H1 (cell line): ENCODE results near the gene SLC38A1. TPM values are rescaled to one million over a fixed set of nuclear protein-coding genes. Genes with fewer than 3 reads are reported as not detected.

Experiments
- CTCF ChIA-PET: fragments of 300-600 bp; sonication (Branson Sonifier 250); formaldehyde crosslinking; loops from one replicate; lab custom pipeline; 2021; ENCODE audit not compliant: partially characterized antibody; lab: Charles Lee
- POLR2A ChIA-PET: fragments of 300-600 bp; sonication (Branson Sonifier 250); formaldehyde crosslinking; loops from one replicate; lab custom pipeline; 2021; ENCODE audit warnings: inconsistent platforms; ENCODE audit not compliant: partially characterized antibody; lab: Charles Lee
- DNase-seq, 2 experiments: peaks; one replicate each; pipeline versions ENCODE4 v3.0.0 to v3.0.0-alpha.2; 2010 to 2022; ENCODE audit warnings: low spot score in 2 of 2, low read depth in 1 of 2, mixed read lengths in 1 of 2
- FAIRE-seq: peaks from 2 replicates; lab custom pipeline; 2011; peaks lifted over from hg19 to GRCh38; lab: Jason Lieb, UNC
- H2AFZ ChIP-seq: 2 replicates; pipeline ENCODE4 v1.8.1; 2012; ENCODE audit warnings: low read length, inconsistent platforms
- H2AK5ac ChIP-seq: 2 replicates; pipeline ENCODE4 v1.6.1; 2013; ENCODE audit warnings: low read depth, low read length
- H2BK120ac ChIP-seq: replicated peaks from 2 replicates; pipeline ENCODE3; 2013; ENCODE audit warnings: low read depth, low read length, inconsistent platforms
- H2BK12ac ChIP-seq: 2 replicates; pipeline ENCODE4 v1.6.1; 2013; ENCODE audit warnings: low read depth, low read length
- H2BK15ac ChIP-seq: 2 replicates; pipeline ENCODE4 v1.6.1; 2013; ENCODE audit warnings: low read length
- H2BK20ac ChIP-seq: 2 replicates; pipeline ENCODE4 v1.6.1; 2013; ENCODE audit warnings: low read length
- H2BK5ac ChIP-seq: 2 replicates; pipeline ENCODE4 v1.6.1; 2013; ENCODE audit warnings: low read depth, low read length
- H3K14ac ChIP-seq: 2 replicates; pipeline ENCODE4 v1.6.1; 2013; ENCODE audit warnings: inconsistent platforms; ENCODE audit not compliant: insufficient read length
- H3K18ac ChIP-seq: 2 replicates; pipeline ENCODE4 v1.6.1; 2013; ENCODE audit warnings: low read length; ENCODE audit errors: extremely low read depth
- H3K23ac ChIP-seq: 2 replicates; pipeline ENCODE4 v1.6.1; 2013; ENCODE audit warnings: inconsistent platforms; ENCODE audit not compliant: insufficient read length
- H3K23me2 ChIP-seq: 2 replicates; pipeline ENCODE4 v1.6.1; 2013; ENCODE audit warnings: low read depth, low read length
- H3K27ac ChIP-seq: 2 replicates; pipeline ENCODE4 v1.6.1; 2011; ENCODE audit warnings: low read depth, low read length, inconsistent platforms
- H3K27me3 ChIP-seq, 4 experiments: replicated peaks in 1 of 4; 1 replicate in 1 of 4; 2 replicates in 3 of 4; pipeline versions ENCODE4 v1.6.1 to v1.8.1; 2011 to 2013; ENCODE audit warnings: low read length in 3 of 4, mild to moderate bottlenecking in 3 of 4, inconsistent platforms in 2 of 4, mixed read lengths in 2 of 4, moderate library complexity in 1 of 4; ENCODE audit not compliant: control insufficient read depth in 3 of 4, insufficient read depth in 3 of 4; ENCODE audit errors: extremely low read depth in 1 of 4
- H3K36me3 ChIP-seq, 4 experiments: 2 replicates each; pipeline versions ENCODE4 v1.6.1 to v1.8.1; 2011 to 2013; ENCODE audit warnings: mild to moderate bottlenecking in 4 of 4, low read length in 3 of 4, moderate library complexity in 2 of 4, control low read depth in 1 of 4, inconsistent platforms in 1 of 4; ENCODE audit not compliant: insufficient read depth in 4 of 4, control insufficient read depth in 2 of 4
- H3K4ac ChIP-seq: replicated peaks from 2 replicates; pipeline ENCODE3; 2013; ENCODE audit warnings: low read length, low read depth, mixed read lengths, inconsistent platforms; ENCODE audit not compliant: insufficient read length
- H3K4me1 ChIP-seq, 4 experiments: replicated peaks in 1 of 4; 1 replicate in 1 of 4; 2 replicates in 3 of 4; pipeline versions ENCODE4 v1.6.1 to v1.8.1; 2011 to 2013; ENCODE audit warnings: low read length in 3 of 4, inconsistent platforms in 2 of 4, mixed read lengths in 1 of 4; ENCODE audit not compliant: insufficient read depth in 4 of 4, control insufficient read depth in 3 of 4
- H3K4me2 ChIP-seq, 2 experiments: 2 replicates each; pipeline versions ENCODE4 v1.6.1 to v1.8.1; 2011 to 2013; ENCODE audit warnings: low read depth in 2 of 2, low read length in 2 of 2, control low read depth in 1 of 2, inconsistent platforms in 1 of 2, mild to moderate bottlenecking in 1 of 2; ENCODE audit not compliant: insufficient read depth in 1 of 2
- H3K4me3 ChIP-seq, 4 experiments: fragments of 200-600, 300-600 bp in 1 of 4; sonication (generic), shearing (Covaris generic), sonication (Bioruptor Twin) in 1 of 4; 2 replicates each; pipeline versions ENCODE4 v1.5.1 to v1.8.1; 2011 to 2016; ENCODE audit warnings: low read length in 4 of 4, low read depth in 3 of 4, control low read depth in 2 of 4, inconsistent platforms in 2 of 4, mild to moderate bottlenecking in 2 of 4, mixed read lengths in 1 of 4, moderate library complexity in 1 of 4; ENCODE audit not compliant: insufficient read depth in 2 of 4; ENCODE audit errors: extremely low read depth in 1 of 4
- H3K56ac ChIP-seq: replicated peaks from 2 replicates; pipeline ENCODE3; 2013; ENCODE audit warnings: low read depth, mild to moderate bottlenecking, mixed read lengths, low read length, inconsistent platforms; ENCODE audit not compliant: insufficient read length
- H3K79me1 ChIP-seq: 2 replicates; pipeline ENCODE4 v1.6.1; 2013; ENCODE audit warnings: low read depth, low read length, control low read depth
- H3K79me2 ChIP-seq, 2 experiments: 2 replicates each; pipeline versions ENCODE4 v1.6.1 to v1.8.1; 2012 to 2013; ENCODE audit warnings: low read length in 2 of 2, mild to moderate bottlenecking in 2 of 2, inconsistent platforms in 1 of 2; ENCODE audit not compliant: insufficient read depth in 2 of 2, control insufficient read depth in 1 of 2
- H3K9ac ChIP-seq, 4 experiments: replicated peaks in 1 of 4; 1 replicate in 1 of 4; 2 replicates in 3 of 4; pipeline versions ENCODE4 v1.6.1 to v1.8.1; 2011 to 2013; ENCODE audit warnings: low read depth in 3 of 4, low read length in 3 of 4, control low read depth in 2 of 4, mild to moderate bottlenecking in 2 of 4, moderate library complexity in 2 of 4, inconsistent platforms in 1 of 4; ENCODE audit errors: extremely low read depth in 1 of 4
- H3K9me3 ChIP-seq, 2 experiments: 2 replicates each; pipeline versions ENCODE4 v1.6.1 to v1.8.1; 2012 to 2013; ENCODE audit warnings: mild to moderate bottlenecking in 2 of 2, moderate library complexity in 2 of 2, control low read depth in 1 of 2, inconsistent platforms in 1 of 2, low read depth in 1 of 2, low read length in 1 of 2, mixed read lengths in 1 of 2; ENCODE audit not compliant: insufficient read depth in 2 of 2
- H4K20me1 ChIP-seq, 2 experiments: replicated peaks in 1 of 2; 2 replicates each; pipeline versions ENCODE3 to v1.8.1; 2011 to 2013; ENCODE audit warnings: inconsistent platforms in 2 of 2, low read length in 2 of 2, mild to moderate bottlenecking in 1 of 2; ENCODE audit not compliant: insufficient read depth in 2 of 2, control insufficient read depth in 1 of 2
- H4K5ac ChIP-seq: 2 replicates; pipeline ENCODE4 v1.6.1; 2013; ENCODE audit warnings: low read length, low read depth, mixed read lengths, inconsistent platforms; ENCODE audit not compliant: insufficient read length
- H4K8ac ChIP-seq: 2 replicates; pipeline ENCODE4 v1.8.0; 2013; ENCODE audit warnings: mild to moderate bottlenecking, moderate library complexity, low read length, inconsistent platforms; ENCODE audit not compliant: insufficient read depth; ENCODE audit errors: extremely low read depth
- H4K91ac ChIP-seq: replicated peaks from 2 replicates; pipeline ENCODE3; 2013; ENCODE audit warnings: low read length, mixed read lengths, inconsistent platforms; ENCODE audit not compliant: insufficient read length
- ASH2L ChIP-seq: fragments of 200-600, 300-600 bp; sonication (generic); IDR thresholded peaks from one replicate; pipeline ENCODE4 v1.7.1; 2017; ENCODE audit warnings: low read length
- BACH1 ChIP-seq: IDR thresholded peaks from 2 replicates; pipeline ENCODE4 v1.6.1; 2012; ENCODE audit warnings: low read length, improper control_type of control experiment
- CBX5 ChIP-seq: fragments of 300-800, 300-1000 bp; sonication (generic); IDR thresholded peaks from 2 replicates; pipeline ENCODE4 v1.7.1; 2016; ENCODE audit warnings: antibody characterized with exemption, low read length, low read depth
- CTBP2 ChIP-seq: IDR thresholded peaks from 2 replicates; pipeline ENCODE4 v1.7.0; 2011; ENCODE audit warnings: borderline replicate concordance, mild to moderate bottlenecking, moderate library complexity, mixed read lengths, low read length; ENCODE audit not compliant: insufficient read depth, insufficient read length
- GTF2F1 ChIP-seq: IDR thresholded peaks from 2 replicates; pipeline ENCODE4 v1.6.1; 2012; ENCODE audit warnings: low read depth, low read length, improper control_type of control experiment, borderline replicate concordance
- KDM1A ChIP-seq: fragments of 200-600, 300-600 bp; sonication (generic); IDR thresholded peaks from 2 replicates; pipeline ENCODE4 v1.7.1; 2016; ENCODE audit warnings: mild to moderate bottlenecking, low read length, borderline replicate concordance
- POLR2AphosphoS5 ChIP-seq: IDR thresholded peaks from 2 replicates; pipeline ENCODE4 v1.6.1; 2011; ENCODE audit warnings: low read depth, low read length
- RNF2 ChIP-seq: fragments of 200-900, 300-1000 bp; sonication (generic); IDR thresholded peaks from 2 replicates; pipeline ENCODE4 v1.7.1; 2016; ENCODE audit warnings: borderline replicate concordance, low read depth, mild to moderate bottlenecking, antibody characterized with exemption, low read length; ENCODE audit not compliant: poor library complexity, severe bottlenecking; ENCODE audit errors: missing control alignments
- SIN3A ChIP-seq, 2 experiments: IDR thresholded peaks in 1 of 2; conservative IDR thresholded peaks in 1 of 2; 2 replicates each; pipeline ENCODE4 v1.6.1; 2011 to 2012; ENCODE audit warnings: low read length in 2 of 2, improper control_type of control experiment in 1 of 2, low read depth in 1 of 2, mild to moderate bottlenecking in 1 of 2
- SRF ChIP-seq: IDR thresholded peaks from 2 replicates; pipeline ENCODE4 v1.6.1; 2011; ENCODE audit warnings: mild to moderate bottlenecking, low read depth, low read length, moderate library complexity
- SUZ12 ChIP-seq: fragments of 200-600 bp; sonication (generic); IDR thresholded peaks from 2 replicates; pipeline ENCODE4 v1.6.1; 2012; ENCODE audit warnings: mild to moderate bottlenecking, inconsistent platforms, low read length, moderate library complexity, mixed read lengths
- WGBS, 2 experiments: shearing (Covaris generic) in 1 of 2; methylation state at CpG; one replicate each; pipeline versions ENCODE4 v1.1.6 to v1.1.7; 2013 to 2015; ENCODE audit warnings: low lambda C conversion rate in 2 of 2, mixed read lengths in 2 of 2, inconsistent platforms in 1 of 2, low coverage in 1 of 2, missing lambda C conversion rate in 1 of 2; ENCODE audit not compliant: insufficient replicate concordance in 2 of 2, insufficient coverage in 1 of 2, insufficient read length in 1 of 2; ENCODE audit errors: extremely low coverage in 1 of 2, missing lambda C conversion rate in 1 of 2; 5-methylcytosine and 5-hydroxymethylcytosine counted together
- polyA plus RNA-seq, 7 experiments: library from polyadenylated mRNA; depleted of rRNA in 3 of 7; stranded (reverse) in 5 of 7; unstranded in 2 of 7; fragments of >200 nt in 5 of 7; fragments of 200-250 nt in 2 of 7; gene quantifications; 1 replicate in 5 of 7; 2 replicates in 1 of 7; 4 replicates in 1 of 7; pipeline versions ENCODE4 v1.2.1 to v1.2.3, GENCODE V29; 2011 to 2013; ENCODE audit warnings: missing spikeins in 2 of 7, mixed read lengths in 2 of 7
- total RNA-seq: library from RNA; stranded (reverse); fragmentation: NEBNext Ultra II Directional; extraction: Animal tissue kit (Norgen Biotek cat#: 25700); gene quantifications from 2 replicates; pipeline ENCODE4 v1.2.1, GENCODE V29; 2021

Gene SLC38A1
- total and polyA plus RNA-seq, 2 of the 8 experiments (the other 6 are each of a cell fraction or from before 2014, with no cell fraction given), result 83.4 to 242 TPM

DNA sequence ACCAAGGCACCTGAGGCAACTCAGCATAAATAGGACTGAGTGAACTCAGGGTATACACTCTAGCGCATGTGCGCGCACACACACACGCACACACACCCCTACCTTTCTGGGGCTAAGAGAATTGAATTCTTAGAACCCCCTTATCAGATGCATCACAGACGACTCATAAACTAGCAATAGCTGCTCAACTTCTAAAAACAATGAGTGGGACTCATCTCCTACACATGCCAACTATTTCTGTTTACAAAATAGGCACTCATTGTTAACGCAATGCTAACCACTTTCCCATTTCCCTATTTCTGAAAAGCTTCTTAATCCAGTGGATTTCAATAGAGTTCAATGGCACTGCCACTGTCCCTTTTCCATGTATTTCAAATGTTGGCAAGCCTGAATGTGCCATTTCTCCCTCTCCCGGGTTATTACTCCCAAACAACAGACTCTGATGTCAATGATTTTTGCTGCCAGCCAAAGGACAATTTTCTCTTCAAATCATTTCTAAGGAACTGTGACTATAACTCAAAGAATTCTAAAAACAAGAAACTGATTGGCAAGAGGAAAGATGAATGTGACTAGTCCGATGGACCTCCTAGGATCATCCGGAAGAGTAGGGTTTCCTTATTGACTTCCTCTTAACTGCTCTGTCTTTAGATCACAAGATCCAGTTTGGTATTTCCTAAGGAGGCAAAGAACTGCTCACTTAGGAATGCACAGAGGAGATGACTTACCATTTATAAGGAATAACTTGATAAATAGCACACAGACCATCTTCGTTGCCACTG lies 48.8 kb downstream of the SLC38A1 start:
- POLR2A ChIA-PET, result interaction anchor here (2.6 kb wide), 1 partner anchor 10 kb away, joined by 6 read pairs; no protein-coding TSS in a partner anchor
- H4K5ac ChIP-seq, result no peak overlapping the region
- H3K4me2 ChIP-seq, result no peak overlapping the region
- H4K91ac ChIP-seq, result no peak overlapping the region
- H3K4me1 ChIP-seq, result peaks cover 0 to 22% (median 7%) of the 10 kb centered on the region in 4 experiments; a peak in 4 of 7 replicates
- no peak overlapping the region; a peak in 1 of 7 replicates for H3K9ac ChIP-seq
- H3K27me3 ChIP-seq, result no peaks in the 10 kb centered on the region
- H2BK120ac ChIP-seq, result no peak overlapping the region
- no peak overlapping the region for H2BK5ac ChIP-seq
- H3K4me3 ChIP-seq, result no peak overlapping the region
- H4K8ac ChIP-seq, result no peak overlapping the region
- H3K9me3 ChIP-seq, result no peaks in the 10 kb centered on the region
- peaks cover 4 to 70% (median 25%) of the 10 kb centered on the region in 4 experiments; a peak in 7 of 8 replicates for H3K36me3 ChIP-seq
- no peak overlapping the region for H3K18ac ChIP-seq
- H3K27ac ChIP-seq, result no peak overlapping the region
- peaks cover 0 to 91% of the 10 kb centered on the region in 2 experiments; a peak in 2 of 4 replicates for H3K79me2 ChIP-seq
- DNase-seq (no peak), FAIRE-seq (no peak)
- H2BK12ac ChIP-seq, result no peak overlapping the region
- peaks cover 1% of the 10 kb centered on the region; the same call in 1 of the 2 replicates for H3K79me1 ChIP-seq
- WGBS, 2 experiments, result 78% methylated on average over 10 of the region's 10 CpGs; no CpG with 5 or more reads in 1 of the 2 experiments
- no peak overlapping the region for H3K4ac ChIP-seq
- CTCF ChIA-PET, result no interaction called here
- H3K23ac ChIP-seq, result no peak overlapping the region
- H2AK5ac ChIP-seq, result no peak overlapping the region
- no peak overlapping the region for H2BK20ac ChIP-seq
- no peak overlapping the region for H3K56ac ChIP-seq
- H2AFZ ChIP-seq, result no peak overlapping the region
- peaks cover 8 to 11% of the 10 kb centered on the region in 2 experiments for H4K20me1 ChIP-seq
- no peaks in the 10 kb centered on the region; the same call in 1 of the 2 replicates for H3K23me2 ChIP-seq
- no peak overlapping the region for H2BK15ac ChIP-seq
- H3K14ac ChIP-seq, result no peak overlapping the region
- TF ChIP-seq RNF2, result no peak
- no peak for TF ChIP-seq POLR2AphosphoS5
- TF ChIP-seq CBX5, result no peak
- no peak for TF ChIP-seq BACH1
- TF ChIP-seq GTF2F1, result no peak
- no peak for TF ChIP-seq SUZ12
- no peak for TF ChIP-seq SIN3A (conservative IDR thresholded peaks at IDR 0.05 in 1 of 2, IDR thresholded peaks at IDR 0.05 in 1 of 2; ENCODE audit: low read depth in 1 of 2, low read length in 2 of 2)
- no peak for TF ChIP-seq KDM1A
- no peak for TF ChIP-seq ASH2L
- no peak for TF ChIP-seq SRF
- no peak for TF ChIP-seq CTBP2
